ENCODE data around the gene MEIS2. TPM values are rescaled to one million over a fixed set of nuclear protein-coding genes. Genes with fewer than 3 reads are reported as not detected.

Gene MEIS2
- total RNA-seq, 2 experiments from 2014 or later, result not detected

GRCh38 chr15:36878684-36879262 lies 221.6 kb downstream of the MEIS2 start:
- Mint-ChIP-seq H3K36me3 (peaks cover 2% of the 10 kb centered on the region), H3K27me3 (peaks cover 83% of the 10 kb centered on the region), H3K4me3 (peak overlapping the region; percentile 40), H3K4me1 (peaks cover 14% of the 10 kb centered on the region), H3K27ac (no peak overlapping the region), H3K9me3 (no peaks in the 10 kb centered on the region)
- ATAC-seq (ENCODE audit: low read depth), result no peak
- POLR2A ChIA-PET, result no interaction called here
- no peak for DNase-seq

GRCh38 chr15:36877796-36878683 lies 222.3 kb downstream of the MEIS2 start:
- Mint-ChIP-seq H3K27me3 (peaks cover 76% of the 10 kb centered on the region), H3K4me1 (peaks cover 14% of the 10 kb centered on the region), H3K4me3 (peak overlapping the region; percentile 40), H3K9me3 (no peaks in the 10 kb centered on the region), H3K27ac (no peak overlapping the region), H3K36me3 (peaks cover 2% of the 10 kb centered on the region)
- peak; percentile 30 for DNase-seq
- POLR2A ChIA-PET, result no interaction called here
- peak; percentile 47 for ATAC-seq (ENCODE audit: low read depth)

- ATAC-seq (ENCODE audit: low read depth), result no peak
- no peak for DNase-seq
- H3K27me3 Mint-ChIP-seq, result peaks cover 69% of the 10 kb centered on the region
- peaks cover 8% of the 10 kb centered on the region for H3K4me1 Mint-ChIP-seq
- H3K27ac Mint-ChIP-seq, result no peak overlapping the region
- no peak overlapping the region for H3K4me3 Mint-ChIP-seq
- POLR2A ChIA-PET, result no interaction called here
- no peaks in the 10 kb centered on the region for H3K9me3 Mint-ChIP-seq
- peaks cover 2% of the 10 kb centered on the region for H3K36me3 Mint-ChIP-seq
These were observed 223.1 kb downstream of the MEIS2 start for GRCh38 chr15:36877294-36877693.

GRCh38 chr15:36875740-36876334 lies 224.5 kb downstream of the MEIS2 start:
- Mint-ChIP-seq H3K4me3 (no peak overlapping the region), H3K27ac (no peak overlapping the region), H3K4me1 (peaks cover 7% of the 10 kb centered on the region), H3K9me3 (no peaks in the 10 kb centered on the region), H3K36me3 (peaks cover 2% of the 10 kb centered on the region), H3K27me3 (peaks cover 54% of the 10 kb centered on the region)
- POLR2A ChIA-PET, result no interaction called here
- ATAC-seq (ENCODE audit: low read depth) (no peak), DNase-seq (no peak)

- POLR2A ChIA-PET, result no interaction called here
- no peak for ATAC-seq (ENCODE audit: low read depth)
- H3K27me3 Mint-ChIP-seq, result peaks cover 48% of the 10 kb centered on the region
- no peak for DNase-seq
- H3K9me3 Mint-ChIP-seq, result no peaks in the 10 kb centered on the region
- H3K4me1 Mint-ChIP-seq, result peaks cover 7% of the 10 kb centered on the region
- H3K36me3 Mint-ChIP-seq, result peaks cover 2% of the 10 kb centered on the region
- no peak overlapping the region for H3K27ac Mint-ChIP-seq
- no peak overlapping the region for H3K4me3 Mint-ChIP-seq
These were observed 225.4 kb downstream of the MEIS2 start for GRCh38 chr15:36874930-36875329.

GRCh38 chr15:36867436-36867835 lies 232.9 kb downstream of the MEIS2 start:
- Mint-ChIP-seq H3K36me3 (no peaks in the 10 kb centered on the region), H3K27me3 (peaks cover under 1% of the 10 kb centered on the region), H3K27ac (no peak overlapping the region), H3K4me3 (no peak overlapping the region), H3K4me1 (no peaks in the 10 kb centered on the region), H3K9me3 (no peaks in the 10 kb centered on the region)
- ATAC-seq (ENCODE audit: low read depth), result no peak
- POLR2A ChIA-PET, result no interaction called here
- DNase-seq, result no peak

- Mint-ChIP-seq H3K9me3 (no peaks in the 10 kb centered on the region), H3K4me1 (no peaks in the 10 kb centered on the region), H3K36me3 (no peaks in the 10 kb centered on the region), H3K4me3 (no peak overlapping the region), H3K27me3 (peaks cover 3% of the 10 kb centered on the region), H3K27ac (no peak overlapping the region)
- ATAC-seq (ENCODE audit: low read depth), result no peak
- no peak for DNase-seq
- POLR2A ChIA-PET, result no interaction called here
These were observed 233.5 kb downstream of the MEIS2 start for GRCh38 chr15:36866896-36867295.

- Mint-ChIP-seq H3K4me1 (no peaks in the 10 kb centered on the region), H3K4me3 (no peak overlapping the region), H3K27me3 (peaks cover 5% of the 10 kb centered on the region), H3K27ac (no peak overlapping the region), H3K9me3 (no peaks in the 10 kb centered on the region), H3K36me3 (no peaks in the 10 kb centered on the region)
- no peak for ATAC-seq (ENCODE audit: low read depth)
- no peak for DNase-seq
- POLR2A ChIA-PET, result no interaction called here
These were observed 236.8 kb downstream of the MEIS2 start for GRCh38 chr15:36863570-36863969.

- H3K27ac Mint-ChIP-seq, result no peak overlapping the region
- DNase-seq (no peak), ATAC-seq (ENCODE audit: low read depth) (no peak)
- no peaks in the 10 kb centered on the region for H3K4me1 Mint-ChIP-seq
- no peaks in the 10 kb centered on the region for H3K36me3 Mint-ChIP-seq
- POLR2A ChIA-PET, result no interaction called here
- no peaks in the 10 kb centered on the region for H3K9me3 Mint-ChIP-seq
- peaks cover 10% of the 10 kb centered on the region for H3K27me3 Mint-ChIP-seq
- no peak overlapping the region for H3K4me3 Mint-ChIP-seq
These were observed 239.6 kb downstream of the MEIS2 start for GRCh38 chr15:36860792-36861191.

GRCh38 chr15:36858423-36858822 lies 241.9 kb downstream of the MEIS2 start:
- ATAC-seq (ENCODE audit: low read depth), result no peak
- DNase-seq, result no peak
- Mint-ChIP-seq H3K4me3 (no peak overlapping the region), H3K27ac (no peak overlapping the region), H3K27me3 (peaks cover 10% of the 10 kb centered on the region), H3K36me3 (no peaks in the 10 kb centered on the region), H3K9me3 (no peaks in the 10 kb centered on the region), H3K4me1 (no peaks in the 10 kb centered on the region)
- POLR2A ChIA-PET, result no interaction called here

GRCh38 chr15:36856339-36856973 lies 243.9 kb downstream of the MEIS2 start:
- DNase-seq (no peak), ATAC-seq (ENCODE audit: low read depth) (no peak)
- Mint-ChIP-seq H3K27me3 (peaks cover 7% of the 10 kb centered on the region), H3K36me3 (no peaks in the 10 kb centered on the region), H3K4me3 (no peak overlapping the region), H3K4me1 (no peaks in the 10 kb centered on the region), H3K27ac (no peak overlapping the region), H3K9me3 (no peaks in the 10 kb centered on the region)
- POLR2A ChIA-PET, result no interaction called here

- ATAC-seq (ENCODE audit: low read depth) (no peak), DNase-seq (no peak)
- Mint-ChIP-seq H3K4me3 (no peak overlapping the region), H3K27me3 (peaks cover 2% of the 10 kb centered on the region), H3K36me3 (no peaks in the 10 kb centered on the region), H3K9me3 (no peaks in the 10 kb centered on the region), H3K27ac (no peak overlapping the region), H3K4me1 (no peaks in the 10 kb centered on the region)
- POLR2A ChIA-PET, result no interaction called here
These were observed 249.5 kb downstream of the MEIS2 start for GRCh38 chr15:36850864-36851263.

GRCh38 chr15:36845270-36845669 lies 255.1 kb downstream of the MEIS2 start:
- Mint-ChIP-seq H3K4me1 (no peaks in the 10 kb centered on the region), H3K27me3 (peaks cover 7% of the 10 kb centered on the region), H3K27ac (no peak overlapping the region), H3K36me3 (no peaks in the 10 kb centered on the region), H3K9me3 (peaks cover 1% of the 10 kb centered on the region), H3K4me3 (no peak overlapping the region)
- POLR2A ChIA-PET, result no interaction called here
- ATAC-seq (ENCODE audit: low read depth), result no peak
- DNase-seq, result no peak

Data from activated naive CD8-positive, alpha-beta T cell treated with anti-CD3 and anti-CD28 coated beads, Interleukin-2, amount 10 ng/mL, durations not matched to agents 7 days and 5 days (primary cell).